A549 (cell line): ENCODE results near the gene PNPLA8. TPM values are rescaled to one million over a fixed set of nuclear protein-coding genes. Genes with fewer than 3 reads are reported as not detected.

Experiments used
- ATAC-seq, 2 experiments: fragments of 200-7000 bp in 1 of 2; fragments of >200 bp in 1 of 2; cut with Nextera tagmentation in 1 of 2; cut with Tn5 transposase in 1 of 2; 3 replicates each; pipeline versions ENCODE4 v1.8.0 to v1.9.1; 2018 to 2020; ENCODE audit warnings: mild to moderate bottlenecking in 1 of 2, moderate library complexity in 1 of 2
- CTCF ChIA-PET: fragments of 300-600 bp; sonication (Branson Sonifier 250); formaldehyde crosslinking; extraction: SDS; loops from one replicate; lab custom pipeline; 2021; ENCODE audit warnings: antibody characterized with exemption, inconsistent platforms; lab: Yijun Ruan, JAX
- POLR2A ChIA-PET: fragments of 350-600 bp; formaldehyde crosslinking; extraction: SDS; loops from one replicate; lab custom pipeline; 2021; ENCODE audit warnings: antibody characterized with exemption, inconsistent platforms; lab: Yijun Ruan, JAX
- DNase-seq, 2 experiments: peaks; one replicate each; pipeline versions ENCODE4 v3.0.0 to v3.0.0-alpha.2; 2011 to 2016; ENCODE audit warnings: low read depth in 1 of 2, low spot score in 1 of 2
- FAIRE-seq: peaks from 2 replicates; lab custom pipeline; 2011; peaks lifted over from hg19 to GRCh38; lab: Jason Lieb, UNC
- H3K27ac ChIP-seq, 2 experiments: fragments of >200 bp; sonication (Bioruptor Twin); formaldehyde crosslinking; 3 replicates each; pipeline ENCODE4 v1.5.1; 2016 to 2017
- H3K4me1 ChIP-seq: fragments of >200 bp; sonication (Bioruptor Twin); formaldehyde crosslinking; 3 replicates; pipeline ENCODE4 v1.6.1; 2016
- H3K4me2 ChIP-seq: fragments of >200 bp; sonication (Bioruptor Twin); formaldehyde crosslinking; 3 replicates; pipeline ENCODE4 v1.6.1; 2016
- H3K4me3 ChIP-seq: fragments of >200 bp; sonication (Bioruptor Twin); formaldehyde crosslinking; 3 replicates; pipeline ENCODE4 v1.5.1; 2016
- H3K9me3 ChIP-seq: fragments of >200 bp; sonication (Bioruptor Twin); formaldehyde crosslinking; 3 replicates; pipeline ENCODE4 v1.6.1; 2016
- BHLHE40 ChIP-seq: IDR thresholded peaks from 2 replicates; pipeline ENCODE4 v1.6.1; 2012; ENCODE audit warnings: low read depth, low read length, inconsistent platforms
- CBX8 ChIP-seq: fragments of 200-600 bp; sonication (generic); IDR thresholded peaks from 2 replicates; pipeline ENCODE4 v1.6.1; 2016
- CHD2 ChIP-seq: fragments of 150-350 bp; IDR thresholded peaks from 2 replicates; pipeline ENCODE4 v1.6.1; 2014; ENCODE audit warnings: low read length; ENCODE audit not compliant: partially characterized antibody
- EHF ChIP-seq: fragments of 250-450 bp; sonication (Bioruptor Pico); IDR thresholded peaks from 2 replicates; pipeline ENCODE4 v1.5.0; 2020; ENCODE audit warnings: mild to moderate bottlenecking
- EHMT2 ChIP-seq: fragments of 200-600 bp; sonication (generic); IDR thresholded peaks from 2 replicates; pipeline ENCODE4 v1.6.1; 2016; ENCODE audit warnings: antibody characterized with exemption, low read depth, mild to moderate bottlenecking, moderate library complexity
- EP300 ChIP-seq, 2 experiments: fragments of >200 bp; sonication (Bioruptor Twin); formaldehyde crosslinking; IDR thresholded peaks; 2 replicates in 1 of 2; 3 replicates in 1 of 2; pipeline ENCODE4 v1.6.1; 2016 to 2017
- ESRRA ChIP-seq: fragments of 150-350 bp; IDR thresholded peaks from 2 replicates; pipeline ENCODE4 v1.6.1; 2014; ENCODE audit warnings: mild to moderate bottlenecking, low read length, borderline replicate concordance
- FOSL2 ChIP-seq, 2 experiments: fragments of 450-650 bp in 1 of 2; fragments of >200 bp in 1 of 2; sonication (Bioruptor Twin) in 1 of 2; formaldehyde crosslinking; IDR thresholded peaks; 2 replicates each; pipeline versions ENCODE4 v1.5.0 to v1.6.1; 2016 to 2020; ENCODE audit warnings: mild to moderate bottlenecking in 1 of 2, moderate library complexity in 1 of 2
- FOXS1 ChIP-seq: fragments of 250-450 bp; sonication (Bioruptor Pico); IDR thresholded peaks from 2 replicates; pipeline ENCODE4 v1.5.0; 2020; ENCODE audit warnings: mild to moderate bottlenecking, moderate library complexity
- GATA3 ChIP-seq: IDR thresholded peaks from 2 replicates; pipeline ENCODE4 v1.6.1; 2012; ENCODE audit warnings: borderline replicate concordance
- HOXA7 ChIP-seq: fragments of 250-450 bp; sonication (Bioruptor Pico); IDR thresholded peaks from 2 replicates; pipeline ENCODE4 v1.5.0; 2020; ENCODE audit warnings: mild to moderate bottlenecking, moderate library complexity
- KDM1A ChIP-seq: fragments of 200-600 bp; sonication (generic); IDR thresholded peaks from 2 replicates; pipeline ENCODE4 v1.6.1; 2016; ENCODE audit warnings: low read depth, mild to moderate bottlenecking
- MAZ ChIP-seq: fragments of 150-350 bp; IDR thresholded peaks from 2 replicates; pipeline ENCODE4 v1.6.1; 2014; ENCODE audit warnings: antibody characterized with exemption, low read depth, low read length, borderline replicate concordance
- MYC ChIP-seq: IDR thresholded peaks from 2 replicates; pipeline ENCODE4 v1.6.1; 2012; ENCODE audit warnings: mild to moderate bottlenecking, inconsistent platforms, low read length, improper control_type of control experiment, borderline replicate concordance
- REST ChIP-seq: fragments of 200-600 bp; sonication (generic); IDR thresholded peaks from 2 replicates; pipeline ENCODE4 v1.6.1; 2016; ENCODE audit warnings: antibody characterized with exemption, mild to moderate bottlenecking, moderate library complexity
- TP53 ChIP-seq: fragments of 250-450 bp; sonication (Bioruptor Pico); IDR thresholded peaks from 2 replicates; pipeline ENCODE4 v1.5.0; 2021; ENCODE audit warnings: mild to moderate bottlenecking, moderate library complexity
- ZC3H11A ChIP-seq: fragments of 450-650 bp; IDR thresholded peaks from 2 replicates; pipeline ENCODE4 v1.6.1; 2014; ENCODE audit warnings: antibody characterized with exemption, mild to moderate bottlenecking
- ZSCAN20 ChIP-seq: fragments of 250-450 bp; sonication (Bioruptor Pico); IDR thresholded peaks from 2 replicates; pipeline ENCODE4 v1.8.0; 2022; ENCODE audit warnings: mild to moderate bottlenecking, moderate library complexity
- WGBS: methylation state at CpG from one replicate; pipeline ENCODE4 v1.1.6; 2017; ENCODE audit errors: missing lambda C conversion rate; 5-methylcytosine and 5-hydroxymethylcytosine counted together
- polyA plus RNA-seq, 4 experiments: library from polyadenylated mRNA; depleted of rRNA in 3 of 4; stranded (reverse); fragments of >200 nt; fragmentation: RNase III in 1 of 4; extraction: RNeasy Plus Mini Kit Qiagen cat#74134 plus additional on column Dnase treatment in 1 of 4; gene quantifications; 2 replicates in 3 of 4; 3 replicates in 1 of 4; pipeline ENCODE4 v1.2.3, GENCODE V29; 2011 to 2017
- TF ChIP-seq, protein P1 (sequence below): fragments of 150-350 bp; IDR thresholded peaks from 2 replicates; pipeline ENCODE4 v1.6.1; 2014; ENCODE audit warnings: low read depth, mild to moderate bottlenecking, low read length
- TF ChIP-seq, protein P2 (sequence below): IDR thresholded peaks from 2 replicates; pipeline ENCODE4 v1.6.1; 2012

Gene PNPLA8
- polyA plus RNA-seq, 2 of the 4 experiments (the other 2 are of a cell fraction): 16.1 to 29.6 TPM

- H3K4me1 ChIP-seq: peaks cover 59% of the 10 kb centered on the region
- WGBS: 29% methylated on average over 5 of the region's 5 CpGs
- POLR2A ChIA-PET: no interaction called here
- FAIRE-seq: no peak
- H3K4me2 ChIP-seq: peak overlapping the region; percentile 9; the same call in 2 of the 3 replicates
- H3K27ac ChIP-seq: 0 out of 6 replicates have a peak overlapping the region, but pooled peaks of 1 of the 2 experiments have one; percentile 38
- TF ChIP-seq FOSL2 (IDR thresholded peaks at IDR 0.05): peak; percentile 12; the same call in 1 of the 2 replicates
- TF ChIP-seq FOSL2 (CRISPR knock-in tag; IDR thresholded peaks at IDR 0.05): peak; percentile 66
- no peak for TF ChIP-seq KDM1A
- no peak for TF ChIP-seq ESRRA
- no peak for TF ChIP-seq EP300 (IDR thresholded peaks at IDR 0.05)
- TF ChIP-seq CBX8: no peak
- TF ChIP-seq, all 56 proteins: peak for 1
- CTCF ChIA-PET: interaction anchor here (1.6 to 3.6 kb wide), 2 partner anchors 11 kb away, joined by 8 to 19 read pairs; no protein-coding TSS in a partner anchor
- Histone ChIP-seq H3K4me3 (no peak overlapping the region), H3K9me3 (no peaks in the 10 kb centered on the region)
- DNase-seq (peak; percentile 33 to 39), ATAC-seq (peak; percentile 62 to 71)
Measured at GRCh38 chr7:108442039-108442568, 83.8 kb downstream of the PNPLA8 start.

DNA sequence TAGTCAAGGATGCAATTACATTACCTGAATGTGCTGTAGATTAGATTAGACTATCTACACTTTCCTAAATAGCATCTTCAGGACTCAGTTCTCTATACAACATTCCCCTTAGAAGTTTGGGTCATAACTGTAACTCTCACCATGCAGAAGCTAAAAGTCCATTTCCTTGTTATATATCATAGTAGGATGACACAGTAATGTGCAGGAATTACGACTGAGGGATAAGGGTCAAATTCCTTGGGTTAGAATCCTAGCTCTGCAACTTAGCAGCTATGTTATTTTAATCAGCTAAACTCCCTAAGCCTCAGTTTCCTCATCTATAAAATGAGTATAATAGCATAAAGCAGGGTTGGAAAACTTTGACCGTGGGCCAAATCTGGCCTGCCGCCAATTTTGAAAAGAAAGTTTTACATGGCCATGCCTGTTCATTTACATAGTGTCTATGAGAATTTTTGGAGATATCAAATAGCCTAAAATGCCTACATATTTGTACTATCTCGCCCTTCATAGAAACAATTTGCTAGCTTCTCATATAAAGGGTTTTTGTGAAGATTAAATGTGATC, 84.5 kb downstream of the PNPLA8 start:
- DNase-seq (no peak), FAIRE-seq (no peak), ATAC-seq (peak in 1 of 2 experiments; percentile 36; a peak in 3 of 6 replicates)
- ChIA-PET CTCF (interaction anchor here (1.6 to 3.6 kb wide), 2 partner anchors 10 to 12 kb away, joined by 8 to 19 read pairs; no protein-coding TSS in a partner anchor), POLR2A (no interaction called here)
- H3K27ac ChIP-seq: no peak overlapping the region
- WGBS: 75% methylated on average over 4 of the region's 4 CpGs
- H3K9me3 ChIP-seq: no peaks in the 10 kb centered on the region
- peak overlapping the region; percentile 9; the same call in 2 of the 3 replicates for H3K4me2 ChIP-seq
- H3K4me1 ChIP-seq: peaks cover 53% of the 10 kb centered on the region
- no peak for TF ChIP-seq ZSCAN20 (CRISPR knock-in tag)
- TF ChIP-seq FOXS1 (CRISPR knock-in tag): no peak
- no peak for TF ChIP-seq EHF (CRISPR knock-in tag)
- no peak for TF ChIP-seq HOXA7 (CRISPR knock-in tag)
- no peak for TF ChIP-seq ESRRA
- TF ChIP-seq CHD2: no peak
- no peak for TF ChIP-seq FOSL2 (IDR thresholded peaks at IDR 0.05)
- TF ChIP-seq FOSL2 (CRISPR knock-in tag; IDR thresholded peaks at IDR 0.05): no peak
- no peak for TF ChIP-seq REST
- no peak for TF ChIP-seq EHMT2
- TF ChIP-seq MAZ: no peak
- TF ChIP-seq TP53 (CRISPR knock-in tag): no peak
- TF ChIP-seq GATA3: no peak
- TF ChIP-seq, protein P1, sequence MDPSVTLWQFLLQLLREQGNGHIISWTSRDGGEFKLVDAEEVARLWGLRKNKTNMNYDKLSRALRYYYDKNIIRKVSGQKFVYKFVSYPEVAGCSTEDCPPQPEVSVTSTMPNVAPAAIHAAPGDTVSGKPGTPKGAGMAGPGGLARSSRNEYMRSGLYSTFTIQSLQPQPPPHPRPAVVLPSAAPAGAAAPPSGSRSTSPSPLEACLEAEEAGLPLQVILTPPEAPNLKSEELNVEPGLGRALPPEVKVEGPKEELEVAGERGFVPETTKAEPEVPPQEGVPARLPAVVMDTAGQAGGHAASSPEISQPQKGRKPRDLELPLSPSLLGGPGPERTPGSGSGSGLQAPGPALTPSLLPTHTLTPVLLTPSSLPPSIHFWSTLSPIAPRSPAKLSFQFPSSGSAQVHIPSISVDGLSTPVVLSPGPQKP: no peak
- no peak for TF ChIP-seq MYC
- TF ChIP-seq, protein P2, sequence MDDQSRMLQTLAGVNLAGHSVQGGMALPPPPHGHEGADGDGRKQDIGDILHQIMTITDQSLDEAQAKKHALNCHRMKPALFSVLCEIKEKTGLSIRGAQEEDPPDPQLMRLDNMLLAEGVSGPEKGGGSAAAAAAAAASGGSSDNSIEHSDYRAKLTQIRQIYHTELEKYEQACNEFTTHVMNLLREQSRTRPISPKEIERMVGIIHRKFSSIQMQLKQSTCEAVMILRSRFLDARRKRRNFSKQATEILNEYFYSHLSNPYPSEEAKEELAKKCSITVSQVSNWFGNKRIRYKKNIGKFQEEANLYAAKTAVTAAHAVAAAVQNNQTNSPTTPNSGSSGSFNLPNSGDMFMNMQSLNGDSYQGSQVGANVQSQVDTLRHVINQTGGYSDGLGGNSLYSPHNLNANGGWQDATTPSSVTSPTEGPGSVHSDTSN: no peak
- TF ChIP-seq BHLHE40: no peak
- TF ChIP-seq ZC3H11A: no peak
- H3K4me3 ChIP-seq: no peak overlapping the region
